ENCODE data around the gene EXD3.

DNA sequence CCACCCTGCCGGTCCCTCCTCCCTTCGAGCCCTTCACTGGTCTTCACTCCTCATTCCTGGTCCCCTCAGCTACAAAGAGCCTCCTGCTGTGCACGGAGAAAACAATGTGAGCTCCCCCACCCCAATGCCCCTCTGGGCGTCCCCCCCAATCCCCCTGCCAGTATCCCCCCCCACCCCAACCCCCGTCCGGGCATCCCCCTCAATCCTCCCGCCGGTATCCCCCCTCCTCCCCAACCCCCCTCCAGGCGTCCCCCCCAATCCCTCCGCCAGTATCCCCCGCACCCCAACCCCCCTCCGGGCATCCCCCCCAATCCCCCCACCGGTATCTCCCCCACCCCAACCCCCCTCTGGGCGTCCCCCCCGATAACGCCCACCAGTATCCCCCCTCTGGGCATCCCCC, 42.8 kb downstream of the EXD3 start:
- TF ChIP-seq POLR2A (IDR thresholded peaks at IDR 0.05) = no peak
- TF ChIP-seq, protein P1, sequence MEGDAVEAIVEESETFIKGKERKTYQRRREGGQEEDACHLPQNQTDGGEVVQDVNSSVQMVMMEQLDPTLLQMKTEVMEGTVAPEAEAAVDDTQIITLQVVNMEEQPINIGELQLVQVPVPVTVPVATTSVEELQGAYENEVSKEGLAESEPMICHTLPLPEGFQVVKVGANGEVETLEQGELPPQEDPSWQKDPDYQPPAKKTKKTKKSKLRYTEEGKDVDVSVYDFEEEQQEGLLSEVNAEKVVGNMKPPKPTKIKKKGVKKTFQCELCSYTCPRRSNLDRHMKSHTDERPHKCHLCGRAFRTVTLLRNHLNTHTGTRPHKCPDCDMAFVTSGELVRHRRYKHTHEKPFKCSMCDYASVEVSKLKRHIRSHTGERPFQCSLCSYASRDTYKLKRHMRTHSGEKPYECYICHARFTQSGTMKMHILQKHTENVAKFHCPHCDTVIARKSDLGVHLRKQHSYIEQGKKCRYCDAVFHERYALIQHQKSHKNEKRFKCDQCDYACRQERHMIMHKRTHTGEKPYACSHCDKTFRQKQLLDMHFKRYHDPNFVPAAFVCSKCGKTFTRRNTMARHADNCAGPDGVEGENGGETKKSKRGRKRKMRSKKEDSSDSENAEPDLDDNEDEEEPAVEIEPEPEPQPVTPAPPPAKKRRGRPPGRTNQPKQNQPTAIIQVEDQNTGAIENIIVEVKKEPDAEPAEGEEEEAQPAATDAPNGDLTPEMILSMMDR (IDR thresholded peaks at IDR 0.05) = no peak
